ENCODE data around the gene SUGP1.

The SUGP1 gene

GRCh38 chr19:19297759-19298158 lies 22.6 kb downstream of the SUGP1 start:
- DNase-seq (ENCODE audit: low read depth) = no peak

GRCh38 chr19:19296953-19297689 lies 23.2 kb downstream of the SUGP1 start:
- DNase-seq (ENCODE audit: low read depth) = no peak

- no peak for DNase-seq (ENCODE audit: low read depth)
Observed at GRCh38 chr19:19294914-19295313, 25.4 kb downstream of the SUGP1 start.

- no peak for DNase-seq (ENCODE audit: low read depth)
Observed at GRCh38 chr19:19292607-19293006, 27.7 kb downstream of the SUGP1 start.

GRCh38 chr19:19285686-19286085 lies 34.6 kb downstream of the SUGP1 start:
- no peak for DNase-seq (ENCODE audit: low read depth)

- no peak for DNase-seq (ENCODE audit: low read depth)
Observed at GRCh38 chr19:19280561-19280960, 39.7 kb downstream of the SUGP1 start.

- DNase-seq (ENCODE audit: low read depth) = no peak
Observed at GRCh38 chr19:19279853-19280252, 40.5 kb downstream of the SUGP1 start.

- DNase-seq (ENCODE audit: low read depth) = no peak
Observed at GRCh38 chr19:19279062-19279612, 41.2 kb downstream of the SUGP1 start.

- DNase-seq (ENCODE audit: low read depth) = no peak
Observed at GRCh38 chr19:19278315-19278714, 42.0 kb downstream of the SUGP1 start.

- DNase-seq (ENCODE audit: low read depth) = no peak
Observed at GRCh38 chr19:19276851-19277250, 43.5 kb downstream of the SUGP1 start.

GRCh38 chr19:19276386-19276785 lies 43.9 kb downstream of the SUGP1 start:
- no peak for DNase-seq (ENCODE audit: low read depth)

GRCh38 chr19:19274716-19275565 lies 45.4 kb downstream of the SUGP1 start:
- no peak for DNase-seq (ENCODE audit: low read depth)

- DNase-seq (ENCODE audit: low read depth) = no peak
Observed at GRCh38 chr19:19274146-19274545, 46.2 kb downstream of the SUGP1 start.

- no peak for DNase-seq (ENCODE audit: low read depth)
Observed at GRCh38 chr19:19271828-19272599, 48.3 kb downstream of the SUGP1 start.

GRCh38 chr19:19270749-19271571 lies 49.3 kb downstream of the SUGP1 start:
- no peak for DNase-seq (ENCODE audit: low read depth)

- no peak for DNase-seq (ENCODE audit: low read depth)
Observed at GRCh38 chr19:19269952-19270694, 50.2 kb downstream of the SUGP1 start.

GRCh38 chr19:19268453-19269385 lies 51.6 kb downstream of the SUGP1 start:
- no peak for DNase-seq (ENCODE audit: low read depth)

GRCh38 chr19:19267305-19267704 lies 53.0 kb downstream of the SUGP1 start:
- DNase-seq (ENCODE audit: low read depth) = no peak

- DNase-seq (ENCODE audit: low read depth) = no peak
Observed at GRCh38 chr19:19263886-19264487, 56.3 kb downstream of the SUGP1 start.

Measured in activated T-helper 1 cell treated with Interleukin-2 at 50 U/mL for 16 hours (primary cell).